ENCODE data around the gene F7.

- TF ChIP-seq POLR2A (IDR thresholded peaks at IDR 0.05; ENCODE audit: low read length), result no peak
- no peak for TF ChIP-seq GATA1 (IDR thresholded peaks at IDR 0.05; ENCODE audit: low read depth, low read length)
Observed at GRCh38 chr13:113087923-113088690, 17.5 kb upstream of the F7 start.
